Osteocyte (in vitro differentiated cells): ENCODE data around the gene JPH3. TPM values are rescaled to one million over a fixed set of nuclear protein-coding genes. Genes with fewer than 3 reads are reported as not detected.

ENCODE experiments used
- DNase-seq: peaks from one replicate; pipeline ENCODE4 v3.0.0; 2021; ENCODE audit warnings: mixed read lengths; ENCODE audit not compliant: unreplicated experiment; ENCODE audit errors: extremely low spot score
- H3K27ac Mint-ChIP-seq: one replicate; pipeline ENCODE4 v1.8.0; 2021; ENCODE audit warnings: mild to moderate bottlenecking, mixed read lengths; ENCODE audit not compliant: unreplicated experiment
- H3K27me3 Mint-ChIP-seq: one replicate; pipeline ENCODE4 v1.8.0; 2021; ENCODE audit warnings: mixed read lengths; ENCODE audit not compliant: unreplicated experiment
- H3K36me3 Mint-ChIP-seq: one replicate; pipeline ENCODE4 v1.8.0; 2021; ENCODE audit warnings: mixed read lengths; ENCODE audit not compliant: unreplicated experiment
- H3K4me1 Mint-ChIP-seq: one replicate; pipeline ENCODE4 v1.8.0; 2021; ENCODE audit warnings: mixed read lengths; ENCODE audit not compliant: unreplicated experiment
- H3K4me3 Mint-ChIP-seq: one replicate; pipeline ENCODE4 v1.8.0; 2021; ENCODE audit warnings: mild to moderate bottlenecking, moderate library complexity, mixed read lengths; ENCODE audit not compliant: unreplicated experiment
- H3K9me3 Mint-ChIP-seq: one replicate; pipeline ENCODE4 v1.8.0; 2021; ENCODE audit warnings: mixed read lengths; ENCODE audit not compliant: unreplicated experiment
- CTCF ChIP-seq: fragments of 200-600 bp; sonication (generic); IDR thresholded peaks from 2 replicates; pipeline ENCODE4 v1.5.0; 2021; ENCODE audit warnings: antibody characterized with exemption, mild to moderate bottlenecking, moderate library complexity
- total RNA-seq: library from RNA; stranded (reverse); gene quantifications from 2 replicates; pipeline ENCODE4 v1.2.1, GENCODE V29; 2021

JPH3 gene
- total RNA-seq, 1 donor from 2014 or later: 2.6 TPM

DNA sequence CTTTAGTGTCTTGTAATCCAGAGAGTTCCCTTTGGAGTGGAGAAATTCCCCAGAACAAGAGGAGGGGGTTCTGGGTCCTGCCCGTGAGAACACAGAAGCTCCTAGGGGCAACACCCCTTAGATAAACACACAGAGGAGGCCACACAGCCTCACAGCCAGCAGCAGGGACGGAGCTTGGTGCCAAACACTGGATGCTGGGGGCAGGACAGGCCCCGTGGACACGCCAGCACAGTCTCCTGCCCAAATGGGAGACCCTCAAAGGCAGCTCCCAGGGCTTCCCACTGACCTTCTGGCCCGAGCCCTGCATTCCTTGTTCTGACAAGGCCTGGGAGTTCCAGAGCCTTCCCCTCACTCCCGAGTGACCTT is 31.8 kb upstream of the JPH3 start:
- no peak for DNase-seq
- H3K27me3 Mint-ChIP-seq: no peaks in the 10 kb centered on the region
- TF ChIP-seq CTCF: no peak
- peaks cover 43% of the 10 kb centered on the region for H3K4me1 Mint-ChIP-seq
- no peak overlapping the region for H3K4me3 Mint-ChIP-seq
- no peaks in the 10 kb centered on the region for H3K9me3 Mint-ChIP-seq
- H3K27ac Mint-ChIP-seq: peak overlapping the region; percentile 66
- H3K36me3 Mint-ChIP-seq: no peaks in the 10 kb centered on the region

- H3K27me3 Mint-ChIP-seq: no peaks in the 10 kb centered on the region
- H3K27ac Mint-ChIP-seq: peak overlapping the region; percentile 87
- no peak for DNase-seq
- no peaks in the 10 kb centered on the region for H3K9me3 Mint-ChIP-seq
- peak; percentile 50 for TF ChIP-seq CTCF
- H3K36me3 Mint-ChIP-seq: no peaks in the 10 kb centered on the region
- peaks cover 43% of the 10 kb centered on the region for H3K4me1 Mint-ChIP-seq
- H3K4me3 Mint-ChIP-seq: no peak overlapping the region
Measured at GRCh38 chr16:87570938-87571867, 31.1 kb upstream of the JPH3 start.

- Mint-ChIP-seq H3K27ac (peak overlapping the region; percentile 87), H3K27me3 (no peaks in the 10 kb centered on the region), H3K4me3 (no peak overlapping the region), H3K4me1 (peaks cover 46% of the 10 kb centered on the region), H3K36me3 (no peaks in the 10 kb centered on the region), H3K9me3 (no peaks in the 10 kb centered on the region)
- DNase-seq: no peak
- TF ChIP-seq CTCF: no peak
Measured at GRCh38 chr16:87571868-87572244, 30.5 kb upstream of the JPH3 start.

GRCh38 chr16:87572959-87573358 is 29.3 kb upstream of the JPH3 start:
- Mint-ChIP-seq H3K27ac (no peak overlapping the region), H3K9me3 (no peaks in the 10 kb centered on the region), H3K27me3 (no peaks in the 10 kb centered on the region), H3K4me1 (peaks cover 48% of the 10 kb centered on the region), H3K4me3 (no peak overlapping the region), H3K36me3 (no peaks in the 10 kb centered on the region)
- no peak for TF ChIP-seq CTCF
- no peak for DNase-seq

DNA sequence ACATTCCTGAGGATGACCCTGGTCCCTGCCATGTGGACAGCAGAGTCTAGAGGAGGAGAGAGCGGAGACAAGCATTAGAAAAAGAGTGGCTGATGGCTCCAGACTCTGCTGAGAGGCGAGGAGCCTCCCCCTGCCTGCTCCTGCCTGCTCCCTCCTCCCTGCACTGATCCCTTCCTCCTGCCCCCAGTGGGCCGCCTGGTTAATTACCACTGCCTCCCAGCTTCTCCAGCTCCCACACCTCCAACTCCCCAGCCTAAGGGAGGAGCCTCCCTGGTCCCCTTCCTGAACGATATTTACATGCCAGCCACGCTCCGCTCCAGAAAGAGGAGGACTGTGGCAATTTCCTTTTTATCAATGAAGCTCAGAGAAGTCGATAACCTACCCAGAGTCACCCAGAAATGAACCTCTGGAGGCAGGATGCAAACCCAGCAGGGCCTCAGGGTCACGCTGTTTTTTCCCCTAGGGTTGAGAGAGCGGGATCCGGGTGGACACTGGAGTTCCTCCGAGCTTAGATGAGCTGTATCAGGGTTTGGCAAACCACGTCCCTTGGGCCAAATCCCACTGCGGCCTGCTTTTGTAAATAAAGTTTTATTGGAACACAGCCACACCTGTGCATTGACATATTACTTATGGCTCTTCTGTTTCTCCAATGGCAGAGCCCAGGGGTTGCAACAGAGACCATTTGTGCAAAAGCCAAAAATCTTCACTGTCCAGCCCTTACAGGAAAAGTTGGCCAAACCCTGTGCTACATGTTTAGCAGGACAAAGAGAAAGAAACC is 27.1 kb upstream of the JPH3 start:
- peaks cover 57% of the 10 kb centered on the region for H3K4me1 Mint-ChIP-seq
- no peak for DNase-seq
- no peaks in the 10 kb centered on the region for H3K9me3 Mint-ChIP-seq
- no peaks in the 10 kb centered on the region for H3K27me3 Mint-ChIP-seq
- no peak overlapping the region for H3K4me3 Mint-ChIP-seq
- no peak for TF ChIP-seq CTCF
- no peaks in the 10 kb centered on the region for H3K36me3 Mint-ChIP-seq
- H3K27ac Mint-ChIP-seq: no peak overlapping the region
